ENCODE results near the gene C5orf34.
A peak's percentile ranks its signal among the peaks of the same experiment; 100 is the strongest.
"Not testable (repeated sequence)": the region's sequence is repeated elsewhere in the genome, so short reads cannot be mapped to it uniquely, and the experiment has no call there.

C5orf34 gene

DNA sequence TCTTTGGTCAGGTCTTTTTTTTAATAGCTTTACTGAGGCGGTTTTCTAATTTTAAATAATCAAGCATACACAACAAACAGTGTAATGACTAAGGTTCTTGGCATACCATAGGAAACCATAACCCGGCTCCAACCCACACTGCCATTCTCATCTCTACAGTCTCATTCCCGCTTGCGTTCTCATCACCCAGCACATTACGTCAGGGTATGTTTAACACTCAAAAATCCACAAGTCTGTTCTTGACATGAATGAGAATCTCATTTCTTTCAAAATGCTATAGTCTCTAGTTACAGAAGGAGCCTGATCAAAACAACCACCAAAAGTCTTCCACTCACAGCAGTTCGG is 505 bp downstream of the C5orf34 start:
- DNase-seq: peak; percentile 61

DNA sequence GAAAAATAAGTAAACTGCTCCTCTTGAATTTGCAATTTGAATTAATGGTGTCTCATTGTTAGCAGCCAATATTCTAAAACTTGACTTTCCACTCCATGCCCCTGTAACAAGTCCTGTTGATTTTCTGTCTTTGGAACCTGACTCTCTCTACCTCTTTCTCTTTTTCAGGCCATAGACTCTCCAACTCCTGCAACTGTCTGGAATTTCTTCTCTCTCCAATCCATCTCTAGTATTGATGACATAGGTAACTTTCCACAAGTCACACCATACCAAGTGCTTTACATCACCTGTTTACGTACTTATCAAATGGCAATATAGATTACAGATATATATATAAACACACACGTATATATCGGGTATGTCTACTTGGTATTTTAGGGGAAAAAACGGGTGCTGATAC is 923 bp downstream of the C5orf34 start:
- DNase-seq: no peak

DNA sequence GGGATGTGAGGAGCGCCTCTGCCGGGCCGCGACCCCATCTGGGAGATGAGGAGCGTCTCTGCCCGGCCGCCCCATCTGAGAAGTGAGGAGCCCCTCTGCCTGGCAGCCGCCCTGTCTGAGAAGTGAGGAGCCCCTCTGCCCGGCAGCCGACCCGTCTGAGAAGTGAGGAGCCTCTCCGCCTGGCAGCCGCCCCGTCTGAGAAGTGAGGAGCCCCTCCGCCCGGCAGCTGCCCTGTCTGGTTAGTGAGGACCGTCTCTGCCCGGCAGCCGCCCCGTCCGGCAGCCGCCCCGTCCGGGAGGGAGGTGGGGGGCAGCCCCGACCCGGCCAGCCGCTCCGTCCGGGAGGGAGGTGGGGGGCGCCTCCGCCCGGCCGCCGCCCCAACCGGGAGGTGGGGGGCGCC is 3.9 kb downstream of the C5orf34 start:
- DNase-seq: not testable (repeated sequence)

DNA sequence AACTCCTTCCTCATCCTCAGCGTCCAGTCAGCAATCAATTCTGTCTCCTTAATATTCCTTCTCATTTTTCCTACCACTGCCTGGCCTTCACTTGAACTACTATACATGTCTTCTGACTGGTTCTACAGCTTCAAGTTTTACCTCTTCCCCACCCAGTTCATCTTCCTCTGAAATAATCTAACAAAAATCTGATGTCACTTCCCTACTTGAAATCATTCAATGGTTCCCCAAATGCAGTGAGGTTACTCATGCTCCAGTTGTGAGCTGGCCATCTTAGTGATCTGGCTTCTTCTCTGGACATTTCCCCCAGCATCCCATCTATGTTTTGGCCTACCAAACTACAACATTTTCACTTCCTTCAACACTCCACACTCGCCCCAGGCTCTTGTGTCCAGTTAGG is 16.4 kb downstream of the C5orf34 start:
- DNase-seq: no peak

DNA sequence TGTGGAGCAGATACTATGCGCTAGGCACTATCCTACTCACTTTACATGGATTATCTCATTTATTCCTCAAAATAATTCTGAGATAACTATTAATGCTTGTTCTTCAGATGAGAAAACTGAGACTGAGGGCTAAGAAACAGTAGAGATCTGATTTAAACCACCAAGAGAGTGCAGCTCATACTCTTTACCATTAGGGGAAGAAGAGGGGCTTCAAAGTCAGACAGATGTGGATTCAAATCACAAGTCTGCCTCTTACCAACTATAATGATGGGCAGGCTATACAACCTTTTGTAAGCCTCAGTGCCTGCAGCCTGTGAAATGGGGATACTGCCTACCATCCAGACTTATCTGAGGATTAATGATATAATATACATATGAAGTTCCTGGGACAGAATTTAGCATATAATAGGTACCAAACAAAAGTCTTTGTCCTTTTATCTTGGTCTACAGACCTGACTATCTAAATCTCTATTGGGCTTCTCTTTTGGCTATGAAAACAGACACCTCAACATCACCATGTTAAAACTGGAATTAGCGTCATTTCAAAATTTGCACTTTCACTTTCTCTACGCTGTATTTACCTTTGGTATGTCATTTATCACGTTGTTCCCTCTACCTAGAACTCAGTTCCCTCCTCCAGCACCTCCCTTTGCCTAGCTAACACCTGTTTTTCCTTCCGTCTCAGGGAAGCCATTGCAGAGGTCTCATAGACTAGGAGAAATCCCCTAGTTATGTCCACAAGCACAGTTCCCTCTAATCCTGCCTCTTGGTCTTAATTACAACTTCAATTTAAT is 17.4 kb downstream of the C5orf34 start:
- no peak for DNase-seq

DNA sequence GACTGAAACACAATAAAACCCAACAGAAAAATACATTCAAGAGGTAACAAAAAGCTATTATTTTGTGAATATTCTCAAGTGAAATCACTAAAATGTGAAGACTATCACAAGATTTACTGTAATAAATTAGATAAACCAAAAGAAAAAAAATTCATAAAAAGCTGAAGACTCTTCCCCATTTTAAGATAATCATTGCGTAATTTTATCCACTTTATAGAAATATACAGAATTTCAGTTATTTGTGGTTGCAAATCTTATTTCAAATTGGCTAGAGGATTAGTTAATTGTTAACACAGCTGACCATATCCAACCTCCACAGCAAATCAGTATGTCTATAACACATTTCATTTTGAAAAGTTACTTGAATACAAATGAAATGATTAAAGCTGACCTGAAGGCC is 23.6 kb downstream of the C5orf34 start:
- DNase-seq: no peak

DNA sequence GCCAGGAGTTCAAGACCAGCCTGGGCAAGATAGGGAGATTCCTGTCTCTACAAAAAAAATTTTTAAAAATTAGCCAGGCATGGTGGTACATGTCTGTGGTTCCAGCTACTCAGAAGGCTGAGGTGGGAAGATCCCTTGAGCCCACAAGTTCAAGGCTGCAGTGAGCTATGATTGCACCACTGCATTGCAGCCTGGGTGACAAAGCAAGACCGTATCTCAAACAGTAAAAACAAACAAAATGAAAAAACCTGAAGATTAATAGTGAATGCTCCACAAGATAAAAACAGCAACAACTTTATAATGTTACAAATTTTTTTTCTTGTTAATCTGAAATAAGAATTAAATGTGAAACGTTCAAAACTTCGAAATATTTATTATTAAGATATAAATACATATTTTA is 28.6 kb downstream of the C5orf34 start:
- no peak for DNase-seq

DNA sequence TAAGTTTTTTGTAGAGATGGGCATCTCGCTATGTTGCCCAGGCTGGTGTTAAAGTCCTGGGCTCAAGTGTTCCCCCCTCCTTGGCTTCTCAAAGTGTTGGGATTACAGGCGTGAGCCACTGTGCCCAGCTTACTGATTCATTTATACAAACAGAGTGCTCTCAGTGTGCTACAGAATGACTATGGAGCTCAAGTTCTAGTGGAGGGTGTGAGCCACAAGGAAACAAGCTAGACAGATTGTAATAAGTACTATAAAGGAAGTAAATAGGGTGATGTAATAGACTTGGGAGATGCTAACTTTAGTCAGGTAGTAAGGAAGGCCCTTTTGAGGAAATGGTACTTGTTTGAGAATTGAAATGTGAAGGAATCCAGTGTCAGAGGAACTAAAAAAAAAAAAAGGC is 29.5 kb downstream of the C5orf34 start:
- no peak for DNase-seq

DNA sequence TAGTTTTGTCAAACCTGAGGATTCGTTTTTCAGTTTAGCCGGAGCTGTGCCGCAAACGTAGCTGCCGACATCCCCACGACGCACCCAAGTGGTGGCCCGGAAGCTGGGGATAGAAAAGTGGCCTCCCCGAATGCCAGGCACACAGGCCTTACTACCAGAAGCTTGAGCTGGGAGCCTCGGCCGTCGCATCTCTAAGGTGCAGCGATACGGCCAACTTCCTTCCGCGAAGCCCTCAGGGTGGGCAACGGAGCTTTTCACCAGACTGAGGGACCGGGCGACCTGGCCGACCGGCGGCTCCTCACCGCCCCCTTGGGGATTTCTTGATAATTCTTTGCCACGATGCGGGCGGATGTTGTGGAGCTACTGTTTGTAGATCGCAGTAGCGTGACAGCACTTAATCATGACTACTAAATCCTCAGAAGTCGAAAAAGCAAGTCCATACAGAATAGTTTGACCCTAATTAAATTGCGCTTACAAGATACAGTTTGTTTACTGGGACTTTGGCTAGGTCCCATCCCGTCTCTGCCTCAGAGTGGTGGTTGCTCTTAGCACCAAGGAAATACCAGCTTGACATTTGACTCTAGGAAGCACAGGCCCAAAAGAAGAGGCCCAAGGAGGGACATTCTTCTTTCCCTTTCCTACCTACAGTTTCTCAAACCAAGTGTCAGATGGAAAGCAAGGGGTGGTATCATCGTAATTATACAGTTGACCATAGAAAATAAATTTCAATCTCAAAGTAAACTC is 30.7 kb downstream of the C5orf34 start:
- DNase-seq: peak; percentile 90

DNA sequence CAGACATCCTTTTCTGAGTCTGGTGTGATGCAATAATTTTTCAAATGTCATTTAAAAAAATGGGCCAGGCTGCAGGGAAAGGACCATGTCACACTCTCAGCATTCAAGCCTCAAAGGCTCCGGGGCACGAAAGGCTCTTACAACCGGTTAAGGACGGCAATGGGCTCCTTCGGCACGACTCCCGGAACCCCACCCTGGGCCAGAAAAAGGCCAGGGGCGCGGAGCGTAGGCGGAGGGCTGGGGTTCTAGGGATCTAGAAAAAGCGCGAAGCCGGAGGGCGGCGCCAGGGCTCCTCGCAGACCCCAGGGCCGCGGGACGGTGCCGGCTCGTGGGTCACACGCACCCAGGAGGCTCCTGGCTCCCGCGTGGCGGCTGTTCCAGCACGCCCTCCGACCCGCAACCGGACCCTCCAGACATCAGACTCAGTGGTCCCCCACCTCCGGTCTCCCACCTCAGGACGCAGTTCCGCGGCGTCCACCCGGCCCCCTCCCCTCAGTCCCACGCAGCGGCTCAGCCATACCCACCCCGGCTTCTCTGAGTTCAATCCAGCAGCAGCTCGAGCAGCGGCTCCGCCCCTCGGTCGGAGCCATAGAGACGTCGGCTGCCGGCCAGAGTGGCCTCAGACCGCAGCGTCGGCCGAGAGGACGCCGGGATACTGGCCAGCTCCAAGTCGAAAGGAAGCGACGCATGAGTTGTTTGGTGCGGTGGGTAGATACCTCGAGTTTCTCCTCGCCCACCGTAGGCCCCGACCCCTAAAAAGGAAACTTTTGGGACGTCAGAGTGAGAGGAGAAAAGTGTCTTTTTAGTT is 31.4 kb downstream of the C5orf34 start, which contains the start of gene TMEM267:
Gene TMEM267, minus strand, starts transcription at position 568 of the 808 bp plus-strand sequence. CDS start 29,896 bp downstream, outside the sequence.
- DNase-seq: peak; percentile 88

DNA sequence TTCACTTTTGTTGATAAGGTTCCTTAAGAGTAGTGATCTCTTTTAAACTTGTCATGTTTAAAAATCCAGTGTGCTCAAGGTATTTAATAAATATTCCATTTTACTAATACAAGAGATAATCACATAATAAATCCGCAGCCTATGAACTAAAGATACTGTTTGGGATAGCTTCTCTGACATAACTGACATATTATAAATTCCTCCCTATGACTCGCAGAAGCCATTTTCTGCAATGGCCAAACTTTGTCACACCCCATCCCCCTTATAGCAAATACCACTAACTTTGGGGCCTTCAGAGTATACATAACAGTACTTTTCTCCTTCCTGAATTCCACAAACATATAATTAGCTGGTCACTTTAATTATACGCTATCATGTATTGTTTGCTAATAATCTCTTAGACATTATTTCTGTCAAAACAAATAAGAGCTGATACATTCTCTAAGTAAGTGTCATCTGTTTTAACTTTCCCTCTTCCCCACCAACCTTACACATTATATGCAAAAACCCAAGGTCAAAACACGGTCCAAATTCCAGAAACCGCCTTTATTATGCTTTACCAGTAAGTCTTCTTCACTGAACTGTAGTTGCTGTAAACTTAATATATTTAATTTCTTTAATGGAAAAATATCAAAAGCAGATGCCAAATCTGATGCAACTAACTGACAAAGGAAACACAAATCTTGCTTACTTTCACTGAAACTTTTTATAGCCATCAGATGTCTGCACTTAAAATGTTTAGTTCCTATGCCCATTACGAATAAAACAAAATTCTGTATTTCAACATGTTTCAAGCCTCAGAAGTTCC is 32.3 kb downstream of the C5orf34 start:
- DNase-seq: no peak

DNA sequence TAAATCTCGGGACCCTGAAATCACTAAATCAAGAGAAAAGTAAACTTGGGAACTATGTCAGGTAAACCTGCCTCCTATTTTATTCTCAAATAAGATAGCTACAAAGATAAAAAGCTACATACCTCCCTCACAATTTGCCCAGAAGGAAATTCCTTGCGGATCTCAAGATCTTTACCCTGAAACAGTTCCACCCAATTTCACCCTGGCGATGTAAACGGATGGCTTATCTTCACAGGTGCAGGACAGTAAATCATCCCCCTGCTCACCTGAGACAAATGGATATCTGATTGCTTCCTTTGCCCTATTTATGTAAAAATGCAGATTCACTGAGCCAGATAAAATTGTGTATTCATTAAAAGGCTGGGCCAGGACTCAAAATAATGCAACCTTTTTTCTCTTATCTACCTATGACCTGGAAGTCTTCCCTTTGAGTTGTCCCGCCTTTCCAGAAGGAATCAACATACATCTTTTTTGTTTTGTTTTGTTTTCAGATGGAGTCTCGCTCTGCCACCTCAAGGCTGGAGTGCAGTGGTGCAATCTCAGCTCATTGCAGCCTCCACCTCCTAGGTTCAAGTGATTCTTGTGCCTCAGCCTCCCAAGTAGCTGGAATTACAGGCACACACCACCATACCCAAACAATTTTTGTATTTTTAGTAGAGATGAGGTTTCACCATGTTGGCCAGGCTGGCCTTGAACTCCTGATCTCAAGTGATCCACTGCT is 45.1 kb downstream of the C5orf34 start:
- DNase-seq: no peak

DNA sequence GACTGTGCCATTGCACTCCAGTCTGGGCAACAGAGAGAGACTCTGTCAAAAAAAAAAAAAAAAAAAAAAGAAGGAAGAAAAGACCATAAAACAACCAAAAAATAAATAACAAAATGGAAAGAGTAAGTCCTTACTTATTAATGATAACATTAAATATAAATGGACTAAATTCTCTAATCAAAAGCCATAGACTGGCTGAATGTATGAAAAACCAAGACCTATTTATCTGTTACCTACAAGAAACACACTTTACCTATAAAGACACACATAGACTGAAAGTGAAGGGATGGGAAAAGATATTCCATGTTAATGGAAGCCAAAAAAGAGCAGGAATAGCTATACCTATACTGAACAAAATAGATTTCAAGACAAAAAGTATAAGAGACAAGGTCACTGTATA is 47.8 kb downstream of the C5orf34 start:
- no peak for DNase-seq

DNA sequence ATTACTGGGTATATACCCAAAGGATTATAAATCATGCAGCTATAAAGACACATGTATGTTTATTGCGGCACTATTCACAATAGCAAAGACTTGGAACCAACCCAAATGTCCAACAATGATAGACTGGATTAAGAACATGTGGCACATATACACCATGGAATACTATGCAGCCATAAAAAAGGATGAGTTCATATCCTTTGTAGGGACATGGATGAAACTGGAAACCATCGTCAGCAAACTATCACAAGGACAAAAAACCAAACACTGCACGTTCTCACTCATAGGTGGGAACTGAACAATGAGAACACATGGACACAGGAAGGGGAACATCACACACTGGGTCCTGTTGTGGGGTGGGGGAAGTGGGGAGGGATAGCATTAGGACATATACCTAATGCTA is 49.5 kb downstream of the C5orf34 start:
- not testable (repeated sequence) for DNase-seq

DNA sequence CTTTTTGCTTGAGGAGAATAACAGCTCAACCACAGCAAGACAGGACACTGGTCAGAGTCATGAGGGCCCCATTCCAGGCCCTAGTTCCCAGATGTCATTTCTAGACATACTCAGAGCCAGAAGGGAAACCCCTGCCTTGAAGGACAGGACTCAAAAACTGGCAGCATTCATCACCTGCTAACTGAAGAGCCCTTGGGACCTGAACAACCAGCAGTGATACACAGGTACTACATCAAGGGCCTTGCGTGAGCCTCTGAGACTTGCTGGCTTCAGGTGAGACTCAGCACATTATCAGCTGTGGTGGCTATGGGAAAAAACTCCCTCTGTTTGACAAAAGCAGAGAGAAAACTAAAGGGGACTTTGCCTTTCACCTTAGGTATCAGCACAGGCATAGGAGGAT is 53.9 kb downstream of the C5orf34 start:
- DNase-seq: no peak

DNA sequence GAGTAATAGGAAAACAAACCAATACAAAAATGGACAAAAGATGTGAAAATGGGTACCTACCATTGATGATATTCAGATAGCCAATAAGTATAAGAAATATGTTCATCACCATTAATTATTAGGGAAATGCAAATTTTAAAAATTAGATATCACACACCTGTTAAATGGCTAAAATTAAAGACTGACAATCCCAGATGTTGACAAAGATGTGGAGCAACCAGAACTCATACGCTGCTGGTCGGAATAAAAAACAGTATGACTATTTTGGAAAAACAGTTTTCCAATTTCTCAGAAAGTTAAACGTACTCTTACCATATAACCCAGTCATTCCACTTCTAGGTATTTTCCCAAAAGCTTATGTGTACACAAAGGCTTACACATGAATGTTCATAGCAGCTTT is 58.4 kb downstream of the C5orf34 start:
- no peak for DNase-seq

DNA sequence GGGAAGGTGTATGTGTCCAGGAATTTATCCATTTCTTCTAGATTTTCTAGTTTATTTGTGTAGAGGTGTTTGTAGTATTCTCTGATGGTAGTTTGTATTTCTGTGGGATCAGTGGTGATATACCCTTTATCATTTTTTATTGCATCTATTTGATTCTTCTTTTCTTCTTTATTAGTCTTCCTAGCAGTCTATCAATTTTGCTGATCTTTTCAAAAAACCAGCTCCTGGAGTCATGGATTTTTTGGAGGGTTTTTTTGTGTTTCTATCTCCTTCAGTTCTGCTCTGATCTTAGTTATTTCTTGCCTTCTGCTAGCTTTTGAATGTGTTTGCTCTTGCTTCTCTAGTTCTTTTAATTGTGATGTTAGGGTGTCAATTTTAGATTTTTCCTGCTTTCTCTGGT is 73.4 kb downstream of the C5orf34 start:
- DNase-seq: not testable (repeated sequence)

DNA sequence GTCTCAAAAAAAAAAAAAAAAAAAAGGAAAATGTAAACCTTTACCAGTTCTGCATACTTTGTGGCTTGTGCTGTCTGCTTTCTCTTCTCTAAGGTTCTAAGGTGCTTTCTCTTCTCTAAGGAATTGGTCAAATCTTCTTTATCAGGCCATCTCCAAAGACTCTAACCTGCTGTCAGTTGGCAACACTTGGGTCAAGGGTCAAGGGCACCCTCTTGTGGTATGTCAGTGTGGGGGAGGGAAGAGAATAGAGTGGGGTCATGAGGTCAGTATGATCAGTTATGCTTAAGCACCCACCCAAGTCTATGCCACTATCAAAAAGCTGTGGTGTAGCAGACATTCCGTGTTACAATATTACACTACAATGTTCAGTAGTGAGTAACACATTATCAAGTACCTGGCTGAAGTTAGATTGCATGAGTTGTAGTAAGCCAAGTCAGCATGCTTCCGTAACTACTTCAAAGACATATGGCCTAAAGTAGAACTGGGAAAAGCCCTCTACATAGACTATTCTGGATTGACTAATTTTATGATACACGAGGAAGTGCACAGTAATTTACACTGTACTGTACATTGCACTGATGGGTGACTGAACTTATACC is 77.8 kb downstream of the C5orf34 start:
- no peak for DNase-seq
